Measurements from ENCODE around the gene CSF1R. TPM values are rescaled to one million over a fixed set of nuclear protein-coding genes. Genes with fewer than 3 reads are reported as not detected.

Gene CSF1R
- total and polyA plus RNA-seq, 2 of the 8 experiments (the other 6 are each of a cell fraction or from before 2014, with no cell fraction given): 0.12 TPM; not detected in 1

GRCh38 chr5:150111122-150111521 is 24.8 kb upstream of the CSF1R start:
- Histone ChIP-seq H3K36me3 (ENCODE audit: control insufficient read depth in 2 of 4, insufficient read depth in 4 of 4, low read length in 3 of 4) (no peaks in the 10 kb centered on the region), H3K23ac (ENCODE audit: insufficient read length) (no peak overlapping the region), H3K9ac (replicated peaks in 1 of 4; ENCODE audit: extremely low read depth in 1 of 4, low read depth in 3 of 4, low read length in 3 of 4) (no peak overlapping the region), H3K79me2 (ENCODE audit: control insufficient read depth in 1 of 2, insufficient read depth in 2 of 2, low read length in 2 of 2) (no peaks in the 10 kb centered on the region), H2BK15ac (ENCODE audit: low read length) (no peak overlapping the region), H2BK120ac (replicated peaks; ENCODE audit: low read depth, low read length) (no peak overlapping the region), H3K14ac (ENCODE audit: insufficient read length) (no peak overlapping the region), H2AFZ (ENCODE audit: low read length) (no peak overlapping the region), H2BK12ac (ENCODE audit: low read depth, low read length) (no peak overlapping the region), H3K9me3 (ENCODE audit: insufficient read depth in 2 of 2, low read depth in 1 of 2, low read length in 1 of 2) (no peaks in the 10 kb centered on the region), H4K91ac (replicated peaks; ENCODE audit: insufficient read length, low read length) (no peak overlapping the region), H3K23me2 (ENCODE audit: low read depth, low read length) (no peaks in the 10 kb centered on the region), H3K4me1 (replicated peaks in 1 of 4; ENCODE audit: control insufficient read depth in 3 of 4, insufficient read depth in 4 of 4, low read length in 3 of 4) (peaks cover 0 to 10% (median 2%) of the 10 kb centered on the region in 4 experiments; a peak in 3 of 7 replicates), H2AK5ac (ENCODE audit: low read depth, low read length) (no peak overlapping the region), H3K27ac (ENCODE audit: low read depth, low read length) (no peak overlapping the region), H2BK5ac (ENCODE audit: low read depth, low read length) (no peak overlapping the region), H3K4ac (replicated peaks; ENCODE audit: insufficient read length, low read depth, low read length) (no peak overlapping the region), H3K79me1 (ENCODE audit: low read depth, low read length) (no peaks in the 10 kb centered on the region), H2BK20ac (ENCODE audit: low read length) (no peak overlapping the region), H3K56ac (replicated peaks; ENCODE audit: insufficient read length, low read depth, low read length) (no peak overlapping the region), H3K4me2 (ENCODE audit: insufficient read depth in 1 of 2, low read depth in 2 of 2, low read length in 2 of 2) (no peak overlapping the region), H3K4me3 (ENCODE audit: extremely low read depth in 1 of 4, insufficient read depth in 2 of 4, low read depth in 3 of 4, low read length in 4 of 4) (no peak overlapping the region), H3K27me3 (replicated peaks in 1 of 4; ENCODE audit: control insufficient read depth in 3 of 4, extremely low read depth in 1 of 4, insufficient read depth in 3 of 4, low read length in 3 of 4) (no peaks in the 10 kb centered on the region), H4K20me1 (replicated peaks in 1 of 2; ENCODE audit: control insufficient read depth in 1 of 2, insufficient read depth in 2 of 2, low read length in 2 of 2) (no peaks in the 10 kb centered on the region), H4K8ac (ENCODE audit: extremely low read depth, insufficient read depth, low read length) (no peak overlapping the region), H4K5ac (ENCODE audit: insufficient read length, low read depth, low read length) (no peak overlapping the region), H3K18ac (ENCODE audit: extremely low read depth, low read length) (no peak overlapping the region)
- FAIRE-seq (no peak), DNase-seq (ENCODE audit: low read depth in 1 of 2, low spot score in 2 of 2) (no peak)
- TF ChIP-seq CREB1 (IDR thresholded peaks at IDR 0.05): no peak
- no peak for TF ChIP-seq ZNF274 (IDR thresholded peaks at IDR 0.05; ENCODE audit: borderline replicate concordance, extremely low read depth, low read length)
- TF ChIP-seq CTBP2 (IDR thresholded peaks at IDR 0.05; ENCODE audit: borderline replicate concordance, insufficient read depth, insufficient read length, low read length): no peak
- no peak for TF ChIP-seq GTF2F1 (IDR thresholded peaks at IDR 0.05; ENCODE audit: borderline replicate concordance, low read depth, low read length)
- TF ChIP-seq MAFK (IDR thresholded peaks at IDR 0.05; ENCODE audit: low read depth, low read length): no peak
- TF ChIP-seq ATF2 (IDR thresholded peaks at IDR 0.05; ENCODE audit: low read length): no peak
- no peak for TF ChIP-seq CHD2 (IDR thresholded peaks at IDR 0.05; ENCODE audit: low read length)
- TF ChIP-seq CHD1 (IDR thresholded peaks at IDR 0.05; ENCODE audit: low read depth, low read length): no peak
- no peak for TF ChIP-seq ASH2L (IDR thresholded peaks at IDR 0.05; ENCODE audit: low read length)
- no peak for TF ChIP-seq GABPA (IDR thresholded peaks at IDR 0.05; ENCODE audit: borderline replicate concordance, insufficient read depth, low read length)
- TF ChIP-seq SP1 (IDR thresholded peaks at IDR 0.05; ENCODE audit: low read depth, low read length): no peak
- TF ChIP-seq, protein P1, sequence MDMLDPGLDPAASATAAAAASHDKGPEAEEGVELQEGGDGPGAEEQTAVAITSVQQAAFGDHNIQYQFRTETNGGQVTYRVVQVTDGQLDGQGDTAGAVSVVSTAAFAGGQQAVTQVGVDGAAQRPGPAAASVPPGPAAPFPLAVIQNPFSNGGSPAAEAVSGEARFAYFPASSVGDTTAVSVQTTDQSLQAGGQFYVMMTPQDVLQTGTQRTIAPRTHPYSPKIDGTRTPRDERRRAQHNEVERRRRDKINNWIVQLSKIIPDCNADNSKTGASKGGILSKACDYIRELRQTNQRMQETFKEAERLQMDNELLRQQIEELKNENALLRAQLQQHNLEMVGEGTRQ (IDR thresholded peaks at IDR 0.05; ENCODE audit: low read length): no peak
- WGBS, 2 experiments (ENCODE audit: extremely low coverage in 1 of 2, insufficient coverage in 1 of 2, insufficient read length in 1 of 2, insufficient replicate concordance in 2 of 2, low coverage in 1 of 2, low lambda C conversion rate in 2 of 2, missing lambda C conversion rate in 1 of 2): 82% methylated on average over 8 of the region's 8 CpGs; no CpG with 5 or more reads in 1 of the 2 experiments
- POLR2A ChIA-PET (ENCODE audit: partially characterized antibody): interaction anchor here (1.7 kb wide), 1 partner anchor 37 kb away, joined by 3 read pairs; no protein-coding TSS in a partner anchor
- CTCF ChIA-PET (ENCODE audit: partially characterized antibody): interaction anchor here (0.7 to 2.7 kb wide), 11 partner anchors 8 to 549 kb away, joined by 3 to 27 read pairs (median 4); no protein-coding TSS in a partner anchor
